ENCODE data around the gene CALHM5.

Gene CALHM5

DNA sequence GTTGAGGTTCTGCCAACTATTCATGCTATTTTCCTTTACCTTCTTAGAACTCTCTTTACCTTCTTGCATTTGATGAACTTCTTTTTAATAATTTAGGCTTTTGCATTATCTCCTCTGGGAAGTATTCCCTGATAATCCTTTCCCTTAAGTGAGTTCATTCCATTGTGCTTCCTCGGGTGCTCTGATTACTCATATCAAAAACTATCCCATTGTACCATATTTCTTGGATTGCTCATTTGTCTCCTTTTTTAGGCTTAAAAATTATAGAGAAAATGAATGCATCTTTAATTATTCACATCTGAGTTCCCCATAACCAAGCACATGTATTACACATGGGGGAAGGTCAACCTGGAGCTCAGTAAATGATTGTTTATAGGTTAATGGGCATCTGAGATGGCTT, 44.6 kb downstream of the CALHM5 start:
- no peak for DNase-seq

DNA sequence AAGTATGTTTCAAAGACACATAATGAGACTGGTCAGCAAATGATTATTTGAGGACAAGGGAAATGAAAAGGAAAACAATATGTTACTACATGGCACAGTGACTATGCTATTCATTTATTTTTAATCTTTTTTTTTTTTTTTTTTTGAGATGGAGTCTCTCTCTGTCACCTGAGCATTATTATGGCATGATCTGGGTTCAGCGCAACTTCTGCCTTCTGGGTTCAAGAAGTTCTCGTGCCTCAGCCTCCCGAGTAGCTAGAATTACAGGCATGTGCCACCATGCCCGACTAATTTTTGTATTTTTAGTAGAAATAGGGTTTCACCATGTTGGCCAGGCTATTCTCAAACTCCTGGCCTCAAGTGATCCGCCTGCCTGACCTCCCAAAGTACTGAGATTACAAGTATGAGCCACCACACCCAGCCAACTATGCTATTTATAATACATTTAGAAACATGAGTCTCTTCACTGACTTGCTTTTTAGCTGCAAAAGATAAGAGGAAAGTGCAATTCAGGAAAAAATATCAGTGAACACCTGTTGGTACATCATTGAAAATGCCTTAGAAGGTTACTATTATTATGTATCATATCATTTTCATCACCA, 45.5 kb downstream of the CALHM5 start:
- no peak for DNase-seq

DNA sequence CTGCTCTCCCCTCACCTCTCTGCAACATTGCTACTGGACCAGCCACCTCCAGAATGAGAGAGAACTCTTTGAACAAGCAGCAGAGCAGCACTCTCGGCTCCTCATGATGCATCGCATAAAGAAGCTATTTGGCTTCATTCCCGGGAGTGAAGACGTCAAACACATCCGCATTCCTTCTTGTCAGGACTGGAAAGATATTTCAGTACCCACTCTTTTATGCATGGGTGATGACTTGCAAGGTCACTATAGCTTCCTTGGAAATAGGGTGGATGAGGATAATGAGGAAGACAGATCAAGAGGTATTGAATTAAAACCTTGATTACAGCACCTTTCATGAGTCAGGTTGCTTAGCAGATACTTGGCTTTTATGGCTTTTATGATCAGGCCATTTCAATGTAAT, 46.5 kb downstream of the CALHM5 start:
- no peak for DNase-seq

DNA sequence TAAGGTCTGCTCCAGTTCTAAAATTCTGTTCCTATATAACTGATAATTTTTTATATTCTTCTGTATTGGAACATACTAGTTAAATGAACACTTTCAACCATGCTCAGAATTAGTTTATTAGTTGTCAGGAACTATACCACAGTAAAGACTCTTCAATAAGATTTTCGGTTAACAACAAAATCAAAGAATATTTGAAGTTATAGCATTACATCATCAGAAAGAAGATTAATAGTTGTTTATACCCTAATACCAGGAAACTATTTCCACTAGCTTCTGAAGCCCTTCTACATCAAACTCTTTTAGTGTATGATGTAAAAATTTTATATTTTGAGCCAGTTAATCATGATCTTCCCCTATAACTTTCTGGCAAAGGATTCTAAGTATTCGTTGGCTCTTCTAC, 48.7 kb downstream of the CALHM5 start:
- DNase-seq: no peak

DNA sequence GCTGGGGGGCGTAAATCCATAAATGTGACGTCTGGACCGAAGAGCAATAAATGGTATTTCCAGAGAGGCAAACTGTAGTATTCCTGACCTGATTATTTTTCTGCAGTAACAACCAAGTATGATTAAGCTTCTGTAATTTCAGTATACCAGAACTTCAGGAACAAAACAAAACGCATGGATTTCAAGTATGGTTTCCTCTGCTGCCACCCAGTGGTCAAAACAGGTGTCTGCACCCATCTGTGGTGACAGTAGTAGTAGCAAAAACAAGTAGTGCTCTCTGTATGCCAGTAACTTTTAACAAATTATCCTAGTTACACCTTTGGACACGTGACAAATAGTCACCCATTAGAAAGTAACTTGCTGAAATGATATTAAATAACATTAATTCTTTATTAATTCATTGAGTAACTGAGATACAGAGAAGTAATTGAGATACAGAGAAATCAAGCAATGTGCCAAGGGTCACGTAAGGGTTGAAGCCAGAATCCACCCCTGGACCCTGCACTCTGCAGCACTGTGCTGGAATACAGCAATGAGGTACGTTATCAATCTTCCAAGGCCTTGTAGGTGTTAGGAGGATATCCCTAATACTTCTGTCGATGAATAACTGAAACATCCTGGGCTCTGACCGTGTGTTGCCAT, 50.1 kb downstream of the CALHM5 start:
- peak; percentile 51 for DNase-seq

DNA sequence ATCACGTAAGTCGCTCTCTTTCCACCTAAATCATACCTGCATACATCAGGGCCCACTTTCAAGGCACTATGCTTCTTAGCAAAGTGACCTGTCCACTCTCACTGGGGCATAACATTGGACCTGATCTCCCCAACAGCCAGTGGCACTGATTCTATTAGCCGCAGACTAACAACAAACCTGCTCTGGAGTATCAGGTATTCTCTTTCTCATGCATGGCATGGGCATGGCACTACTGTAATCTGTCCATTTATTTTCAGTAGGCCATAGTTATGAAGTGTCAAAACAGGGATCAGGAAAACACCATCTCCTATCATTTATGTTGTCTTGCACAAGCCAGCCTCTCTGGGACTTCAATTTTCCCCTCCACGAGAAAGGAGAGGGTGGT, 50.6 kb downstream of the CALHM5 start:
- no peak for DNase-seq

DNA sequence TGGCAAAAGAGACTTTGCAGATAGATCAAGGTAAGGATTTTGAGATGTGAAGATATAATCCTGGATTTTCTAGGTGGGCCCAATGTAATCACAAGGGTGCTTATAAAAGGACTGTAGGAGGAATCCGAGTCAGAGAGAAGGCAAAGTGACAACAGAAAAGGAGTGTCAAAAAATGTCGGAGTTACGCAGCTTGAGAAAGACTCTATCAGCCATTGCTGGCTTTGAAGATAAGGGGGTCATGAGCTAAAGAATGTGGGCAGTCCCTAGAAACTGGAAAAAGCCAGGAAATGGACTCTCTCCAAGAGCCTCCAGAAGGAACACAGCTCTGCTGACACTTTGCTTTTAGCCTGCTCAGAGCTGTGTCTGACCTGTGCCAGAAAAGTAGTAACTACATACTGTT, 51.2 kb downstream of the CALHM5 start:
- DNase-seq: no peak

DNA sequence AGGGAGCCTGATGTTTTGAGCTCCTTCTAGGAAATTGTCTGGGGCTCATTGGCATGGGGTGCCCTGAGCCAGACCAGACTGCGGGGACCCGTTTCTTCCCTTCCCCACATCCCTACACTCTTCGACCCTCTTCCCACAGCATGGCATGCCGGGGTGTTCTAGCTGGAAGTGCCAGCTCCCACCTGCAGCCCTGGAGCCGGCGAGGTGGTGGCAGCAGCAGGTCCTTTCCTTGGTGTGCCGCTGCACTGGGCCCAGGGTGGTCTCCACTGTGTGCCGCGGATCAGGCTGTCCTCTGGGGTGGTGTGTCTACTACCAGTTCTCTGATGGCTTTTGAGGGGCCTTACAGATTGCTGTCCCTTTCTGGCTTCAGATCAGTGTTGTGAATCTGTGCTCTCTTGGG, 52.4 kb downstream of the CALHM5 start:
- DNase-seq: no peak

DNA sequence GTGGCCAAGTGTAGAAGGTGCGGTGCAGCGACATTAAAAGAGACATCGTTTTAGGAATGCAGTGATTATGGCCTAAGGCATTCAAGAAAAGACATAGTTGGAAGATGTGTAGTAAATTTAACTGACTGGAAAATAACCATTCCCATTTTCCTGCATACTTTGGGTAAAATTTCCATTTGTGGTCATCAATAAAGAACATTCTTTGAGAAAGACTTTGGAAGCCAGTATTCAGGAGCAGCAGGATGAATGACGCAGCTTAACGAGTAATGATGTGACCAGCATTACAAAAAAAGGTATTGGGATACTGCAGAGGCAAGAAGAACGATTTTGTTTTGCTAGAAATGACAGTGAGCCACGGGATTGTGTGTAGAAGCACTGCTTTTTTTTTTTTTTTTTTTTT, 52.9 kb downstream of the CALHM5 start:
- DNase-seq: no peak

DNA sequence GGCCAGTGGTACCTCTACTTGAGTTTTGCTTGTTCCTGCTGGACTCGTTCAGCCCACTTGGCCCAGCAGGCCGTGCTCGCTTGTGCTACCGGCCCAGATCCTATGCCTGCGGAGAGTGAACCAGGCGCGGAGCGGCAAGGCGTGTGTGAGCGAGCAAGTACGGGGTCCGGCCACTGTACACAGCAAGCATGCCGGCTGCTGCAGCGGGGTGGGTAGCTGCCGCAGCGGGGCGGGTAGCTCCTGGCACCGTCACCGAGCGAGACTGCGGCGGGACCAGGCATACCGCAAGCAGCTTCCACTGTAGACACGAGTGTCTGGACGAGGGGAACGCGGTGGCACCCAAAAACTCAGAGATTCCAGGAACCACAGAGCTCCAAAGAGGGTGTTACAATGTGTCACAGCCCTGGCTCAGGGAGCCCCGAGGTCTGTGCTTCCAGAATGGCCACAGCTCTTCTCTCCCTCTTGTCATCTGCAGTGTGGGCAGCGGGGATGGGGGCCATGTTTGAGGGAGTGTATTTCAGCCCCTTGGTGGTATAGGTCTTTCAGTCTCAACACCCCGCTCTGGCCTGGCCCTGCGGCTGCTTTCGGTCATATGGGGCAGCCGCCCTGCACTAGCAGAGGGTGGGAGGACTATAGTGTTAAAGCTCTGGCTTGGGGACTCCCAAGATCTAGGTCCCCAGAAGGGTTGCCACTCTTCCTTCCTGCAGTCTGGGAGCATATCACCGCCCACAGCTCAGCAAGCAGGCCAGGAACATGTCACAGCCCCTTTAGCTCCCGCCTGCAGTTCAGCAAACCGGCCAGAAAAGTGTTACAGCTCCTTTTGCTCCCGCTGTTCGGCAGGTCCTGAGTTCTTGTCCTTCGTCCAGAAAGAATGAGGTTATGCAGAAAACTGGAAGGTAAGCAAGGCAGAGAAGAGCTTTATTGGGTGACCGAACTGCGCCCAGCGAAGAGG, 53.8 kb downstream of the CALHM5 start:
- no peak for DNase-seq

DNA sequence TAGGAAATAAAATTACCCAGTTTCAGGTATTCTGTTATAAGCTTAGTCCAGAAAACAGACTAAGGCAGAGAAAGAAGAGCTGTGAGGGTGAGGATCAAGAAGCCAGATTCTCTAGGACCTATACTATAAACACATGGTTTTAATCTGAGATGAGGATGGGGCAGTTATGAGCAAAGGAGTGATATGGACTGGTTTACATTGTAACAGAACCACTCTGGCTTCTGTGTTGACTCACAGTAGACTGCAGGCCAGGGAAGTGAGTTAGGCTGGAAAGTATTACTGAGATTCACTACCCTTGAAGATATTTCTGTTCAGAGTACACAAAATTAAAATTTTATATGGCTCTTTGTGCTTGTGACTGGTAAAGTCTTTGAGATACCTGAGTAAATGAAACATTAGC, 56.7 kb downstream of the CALHM5 start:
- DNase-seq: no peak

DNA sequence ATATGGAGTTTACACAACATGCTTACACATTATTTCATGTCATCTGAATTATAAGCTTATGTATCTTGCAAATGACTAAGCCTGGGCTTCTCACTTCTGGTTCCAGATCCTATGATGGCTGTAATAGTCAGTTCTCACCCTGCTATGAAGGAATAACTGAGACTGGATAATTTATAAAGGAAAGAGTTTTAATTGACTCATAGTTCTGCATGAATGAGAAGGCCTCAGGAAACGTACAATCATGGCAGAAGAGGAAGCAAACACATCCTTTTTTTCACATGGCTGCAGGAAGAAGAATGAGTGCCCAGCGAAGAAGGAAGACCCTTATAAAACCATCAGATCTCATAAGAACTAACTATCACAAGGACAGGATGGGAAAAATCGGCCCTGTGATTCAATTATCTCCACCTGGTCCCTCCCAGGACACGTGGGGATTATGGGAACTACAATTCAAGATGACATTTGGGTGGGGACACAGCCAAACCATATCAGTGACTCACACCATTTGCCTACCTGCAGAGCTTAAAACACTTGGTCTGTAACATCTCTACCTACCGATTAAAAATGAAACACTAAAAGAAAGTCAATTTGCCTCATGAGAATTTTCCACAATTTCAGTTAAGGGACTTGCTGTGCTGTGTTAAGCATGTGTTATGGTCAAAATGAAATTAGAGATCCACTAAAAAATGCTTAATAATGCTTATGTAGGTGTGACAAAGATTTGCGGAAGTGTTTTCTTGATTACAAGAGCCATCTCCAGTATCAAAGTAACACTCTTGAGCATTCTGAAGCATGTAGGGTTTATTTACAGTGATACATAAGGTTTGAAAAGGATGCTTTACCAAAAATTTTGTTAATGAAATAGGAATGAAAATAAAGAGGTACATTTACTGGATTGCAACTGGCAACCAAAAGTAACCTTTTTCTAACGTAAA, 57.6 kb downstream of the CALHM5 start:
- DNase-seq: peak; percentile 7

DNA sequence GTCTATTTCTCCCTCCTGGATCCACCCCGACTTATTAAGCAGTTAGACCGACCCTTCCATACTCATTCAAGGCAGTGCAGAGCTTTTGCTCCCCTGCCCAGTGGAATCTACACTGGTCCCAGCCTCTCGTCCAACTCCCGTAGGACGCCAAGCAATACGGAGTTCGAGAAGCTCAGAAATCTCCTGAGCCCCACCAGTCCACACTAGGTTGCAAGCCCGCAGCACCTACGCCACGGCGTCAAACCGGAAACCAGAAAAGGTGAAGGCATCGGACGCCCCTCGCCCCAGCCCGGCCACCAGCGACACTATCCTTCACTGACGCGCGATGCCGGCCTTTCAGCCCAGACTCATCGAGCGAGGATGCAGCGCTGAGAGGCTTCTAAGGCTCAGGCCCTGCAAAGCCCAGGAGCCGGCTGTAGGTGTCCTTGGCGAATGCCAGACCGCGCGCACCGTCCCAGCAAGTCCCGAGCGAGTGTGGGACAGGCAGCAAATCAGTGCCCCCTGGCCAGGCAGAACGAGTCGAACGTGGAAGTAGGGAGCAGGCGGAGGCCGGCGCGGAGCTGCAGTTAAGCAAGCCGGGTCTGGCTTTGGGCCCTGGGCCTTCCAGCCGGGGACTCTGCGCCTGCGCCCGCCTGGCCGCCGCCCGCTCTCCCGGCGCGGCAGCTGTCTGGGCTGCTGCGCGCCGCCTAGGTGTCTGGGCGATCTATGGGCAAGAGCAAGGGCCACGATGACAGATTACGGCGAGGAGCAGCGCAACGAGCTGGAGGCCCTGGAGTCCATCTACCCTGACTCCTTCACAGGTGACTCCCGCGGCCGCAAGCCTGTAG, 59.6 kb downstream of the CALHM5 start, which contains the start of gene RWDD1:
Gene RWDD1, plus strand, starts transcription at position 649 of the 827 bp plus-strand sequence. Its CDS starts 79 bp downstream, at position 728.
- DNase-seq: peak; percentile 99

DNA sequence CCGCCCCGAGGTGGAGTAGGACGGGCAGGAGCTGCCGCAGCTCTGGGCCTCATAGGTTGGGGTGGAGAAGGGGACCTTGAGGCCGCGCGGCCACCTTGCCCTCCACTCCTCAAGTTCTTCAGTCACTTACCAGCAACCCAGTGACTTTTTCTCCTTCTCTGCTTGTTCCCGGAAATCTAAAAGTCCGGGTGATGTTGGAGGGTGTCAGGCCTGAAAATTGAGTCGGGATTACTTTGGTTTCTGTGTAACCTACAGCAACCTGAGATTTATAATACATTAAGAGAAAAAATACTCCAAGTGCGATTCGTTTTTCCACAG, 60.2 kb downstream of the CALHM5 start:
- no peak for DNase-seq

DNA sequence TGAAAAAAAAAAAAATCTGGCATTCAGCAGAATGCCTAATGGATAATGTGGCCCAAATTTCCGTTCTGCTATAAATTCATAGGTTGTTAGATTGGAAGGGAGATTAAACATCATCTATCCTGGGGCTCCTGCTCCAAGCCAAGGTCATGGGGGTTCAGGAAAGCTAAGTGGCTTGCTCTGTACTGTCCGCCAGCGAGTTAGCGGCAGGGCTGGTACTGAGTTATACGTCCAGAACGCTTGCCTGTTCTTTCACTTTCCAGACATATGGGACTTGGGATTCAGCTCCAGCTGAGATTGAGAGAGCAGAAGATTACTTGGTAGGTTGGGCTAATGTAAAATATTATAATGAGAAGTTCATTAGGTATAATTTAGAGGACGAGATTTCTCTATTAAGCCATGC, 60.7 kb downstream of the CALHM5 start:
- no peak for DNase-seq
